Measurements from ENCODE around the gene CCDC158. TPM values are rescaled to one million over a fixed set of nuclear protein-coding genes. Genes with fewer than 3 reads are reported as not detected.

CCDC158 gene
- 1 to 10 TPM; 1.8 to 2.8 TPM for total RNA-seq

DNA sequence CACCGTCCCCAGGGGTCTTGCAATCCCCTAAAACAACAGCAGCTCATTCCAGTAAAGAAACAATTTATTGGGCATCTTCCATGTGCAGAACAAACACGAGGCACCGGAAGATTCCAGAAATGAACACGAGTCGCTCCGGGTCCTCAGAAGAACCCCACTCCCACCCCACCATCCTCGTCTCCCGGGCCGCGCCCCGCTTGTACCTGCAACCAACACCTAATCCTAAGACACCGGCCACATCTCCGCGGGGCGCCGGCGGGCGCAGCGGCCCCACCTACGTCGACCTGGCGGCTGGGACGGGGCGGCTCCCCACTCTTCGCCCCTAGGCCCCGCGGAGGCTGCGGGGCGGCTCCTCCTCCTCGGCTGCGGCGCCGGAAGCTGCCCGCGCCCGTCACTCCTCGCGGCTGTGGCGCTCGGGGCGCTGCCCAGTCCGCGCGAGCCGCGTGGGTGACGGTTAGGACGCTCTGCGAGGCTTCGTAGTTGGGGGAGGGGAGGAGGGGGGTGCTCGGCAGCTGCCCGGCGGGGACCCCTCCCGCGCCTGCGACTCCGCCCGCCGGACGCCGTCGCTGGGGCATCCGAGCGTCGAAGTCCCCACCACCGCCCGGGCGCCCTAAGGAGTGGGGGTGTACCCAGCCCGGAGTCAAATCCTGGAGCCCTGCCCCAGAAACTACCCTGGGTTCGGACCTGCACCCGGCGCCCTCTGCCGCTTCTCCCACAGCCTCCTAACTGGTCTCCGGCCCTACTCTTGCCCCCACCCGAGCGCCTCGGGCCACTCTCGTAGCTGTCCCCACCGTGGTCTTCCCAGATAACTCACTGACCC is at the start of gene CCDC158:
CCDC158 (minus strand) TSS at position 380 of the 820 bp plus-strand sequence. CDS start 17,934 bp downstream, outside the sequence.
- peak within 1 kb of the TSS in 1 of 2 donors; percentile 18 for H3K27ac ChIP-seq
- H3K27me3 ChIP-seq (replicated peaks; ENCODE audit: insufficient read depth) = no peaks in the 10 kb centered on the region
- no peaks in the 10 kb centered on the region for H3K36me3 ChIP-seq
- peak within 1 kb of the TSS; percentile 89 for H3K4me3 ChIP-seq
- no peak for TF ChIP-seq CTCF (IDR thresholded peaks at IDR 0.05)
- H3K9me3 ChIP-seq = no peaks in the 10 kb centered on the region
- H3K4me1 ChIP-seq (ENCODE audit: control insufficient read depth in 1 of 2, low read depth in 2 of 2) = peaks cover 0 to 9% of the 10 kb centered on the region in 2 donors
- peak; percentile 75 for ATAC-seq (ENCODE audit: insufficient number of reproducible peaks, low FRiP score, low read depth)
- DNase-seq (ENCODE audit: low spot score) = no peak

- H3K27me3 ChIP-seq (replicated peaks; ENCODE audit: insufficient read depth) = no peaks in the 10 kb centered on the region
- no peak overlapping the region for H3K4me3 ChIP-seq
- DNase-seq (ENCODE audit: low spot score) (no peak), ATAC-seq (ENCODE audit: insufficient number of reproducible peaks, low FRiP score, low read depth) (no peak)
- no peaks in the 10 kb centered on the region for H3K4me1 ChIP-seq (ENCODE audit: control insufficient read depth in 1 of 2, low read depth in 2 of 2)
- TF ChIP-seq CTCF (IDR thresholded peaks at IDR 0.05) = no peak
- no peak overlapping the region for H3K27ac ChIP-seq
- no peaks in the 10 kb centered on the region for H3K36me3 ChIP-seq
- H3K9me3 ChIP-seq = no peaks in the 10 kb centered on the region
Measured at GRCh38 chr4:76470532-76470931, 49.6 kb upstream of the CCDC158 start.

DNA sequence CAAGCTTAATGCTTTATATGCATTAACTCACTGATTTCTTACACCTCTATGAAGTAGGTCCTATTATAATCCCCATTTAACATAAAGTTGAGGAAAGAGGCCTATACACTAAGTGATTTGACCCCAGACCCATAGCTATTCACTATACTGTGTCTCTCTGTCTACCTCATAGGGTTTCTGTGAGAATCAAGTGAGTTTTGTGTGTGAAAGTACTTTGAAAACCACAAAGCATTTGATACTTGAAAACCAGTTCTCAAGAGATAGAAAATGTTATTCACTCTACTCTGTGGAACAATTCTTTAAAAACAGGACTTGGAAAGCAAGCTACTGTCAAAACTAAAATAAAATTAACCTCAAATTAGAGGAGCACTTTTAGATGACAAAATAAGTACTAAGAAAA is 49.1 kb upstream of the CCDC158 start:
- TF ChIP-seq CTCF (IDR thresholded peaks at IDR 0.05) = no peak
- ATAC-seq (ENCODE audit: insufficient number of reproducible peaks, low FRiP score, low read depth) (no peak), DNase-seq (ENCODE audit: low spot score) (no peak)
- H3K27me3 ChIP-seq (replicated peaks; ENCODE audit: insufficient read depth) = no peaks in the 10 kb centered on the region
- no peak overlapping the region for H3K27ac ChIP-seq
- no peaks in the 10 kb centered on the region for H3K9me3 ChIP-seq
- H3K4me3 ChIP-seq = no peak overlapping the region
- H3K4me1 ChIP-seq (ENCODE audit: control insufficient read depth in 1 of 2, low read depth in 2 of 2) = no peaks in the 10 kb centered on the region
- H3K36me3 ChIP-seq = no peaks in the 10 kb centered on the region

GRCh38 chr4:76463568-76463967 is 42.6 kb upstream of the CCDC158 start:
- peaks cover 0 to 15% of the 10 kb centered on the region in 2 donors for H3K4me1 ChIP-seq (ENCODE audit: control insufficient read depth in 1 of 2, low read depth in 2 of 2)
- H3K9me3 ChIP-seq = no peaks in the 10 kb centered on the region
- no peak for ATAC-seq (ENCODE audit: insufficient number of reproducible peaks, low FRiP score, low read depth)
- H3K27ac ChIP-seq = no peak overlapping the region
- TF ChIP-seq CTCF (IDR thresholded peaks at IDR 0.05) = no peak
- H3K27me3 ChIP-seq (replicated peaks; ENCODE audit: insufficient read depth) = no peaks in the 10 kb centered on the region
- no peak overlapping the region for H3K4me3 ChIP-seq
- no peak for DNase-seq (ENCODE audit: low spot score)
- no peaks in the 10 kb centered on the region for H3K36me3 ChIP-seq

- no peak for TF ChIP-seq CTCF (IDR thresholded peaks at IDR 0.05)
- Histone ChIP-seq H3K27ac (peak overlapping the region; percentile 32 to 55), H3K9me3 (no peaks in the 10 kb centered on the region), H3K27me3 (replicated peaks; ENCODE audit: insufficient read depth) (no peaks in the 10 kb centered on the region), H3K36me3 (no peaks in the 10 kb centered on the region), H3K4me1 (ENCODE audit: control insufficient read depth in 1 of 2, low read depth in 2 of 2) (peaks cover 0 to 16% of the 10 kb centered on the region in 2 donors), H3K4me3 (peak overlapping the region; percentile 9)
- DNase-seq (ENCODE audit: low spot score) (no peak), ATAC-seq (ENCODE audit: insufficient number of reproducible peaks, low FRiP score, low read depth) (peak; percentile 87)
Measured at GRCh38 chr4:76459291-76459723, 38.4 kb upstream of the CCDC158 start.
